GM19397 (cell line): ENCODE results near the gene FAM118A.
"Not testable (repeated sequence)": the region's sequence is repeated elsewhere in the genome, so short reads cannot be mapped to it uniquely, and the experiment has no call there.

Experiments
- ATAC-seq: cut with Tn5 transposase; IDR thresholded peaks from one replicate; pipeline ENCODE4 v1.9.1; 2021; ENCODE audit warnings: mild to moderate bottlenecking, moderate library complexity; ENCODE audit not compliant: unreplicated experiment

The FAM118A gene

DNA sequence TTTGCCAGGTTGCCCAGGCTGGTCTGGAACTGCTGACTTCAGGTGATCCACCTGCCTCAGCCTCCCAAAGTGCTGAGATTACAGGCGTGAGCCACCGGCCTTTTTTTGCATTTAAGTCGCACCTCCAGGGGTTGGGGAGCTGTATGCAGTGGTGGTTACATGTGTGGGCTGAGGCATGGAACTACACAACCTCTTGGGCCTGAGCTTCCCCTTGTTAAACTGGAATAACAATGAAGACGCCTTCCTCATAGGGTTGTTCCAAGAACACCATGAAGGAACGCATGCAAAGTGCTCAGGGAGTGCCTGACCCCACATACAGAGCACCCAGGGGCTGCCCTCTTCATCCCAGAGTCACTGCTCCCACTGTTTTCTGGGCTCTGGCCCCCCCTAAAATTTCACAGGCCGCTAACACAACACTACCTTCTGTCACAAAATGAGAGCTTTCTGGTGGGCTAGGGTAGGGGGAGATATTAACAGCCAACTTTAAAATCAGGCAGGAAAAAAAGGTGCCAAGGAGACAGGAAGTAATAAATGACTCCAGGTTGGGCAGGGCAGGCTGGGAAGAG, 1.3 kb upstream of the FAM118A start:
- no peak for ATAC-seq

DNA sequence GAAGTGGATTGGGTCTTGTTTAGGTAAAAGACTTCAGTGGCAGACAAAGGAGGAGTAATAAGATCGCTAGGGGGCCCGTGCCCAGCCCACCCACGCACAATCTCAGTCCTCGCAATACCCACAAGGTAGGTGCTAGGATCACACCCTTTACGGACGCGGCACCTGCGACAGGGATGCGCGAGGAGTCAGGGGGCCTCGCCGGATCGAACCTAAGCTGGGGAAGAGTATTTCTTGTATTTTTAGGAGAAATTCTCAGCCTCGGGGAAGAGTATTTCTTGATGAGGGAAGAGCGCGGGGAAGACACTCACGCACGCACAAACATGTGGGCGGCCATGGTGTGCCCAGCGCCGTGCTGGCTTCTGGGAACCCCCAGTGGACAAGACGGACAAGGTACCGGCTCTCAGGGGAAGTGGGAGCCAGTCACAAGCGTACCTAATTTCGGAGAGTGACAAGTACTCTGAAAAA, 745 bp upstream of the FAM118A start:
- no peak for ATAC-seq

DNA sequence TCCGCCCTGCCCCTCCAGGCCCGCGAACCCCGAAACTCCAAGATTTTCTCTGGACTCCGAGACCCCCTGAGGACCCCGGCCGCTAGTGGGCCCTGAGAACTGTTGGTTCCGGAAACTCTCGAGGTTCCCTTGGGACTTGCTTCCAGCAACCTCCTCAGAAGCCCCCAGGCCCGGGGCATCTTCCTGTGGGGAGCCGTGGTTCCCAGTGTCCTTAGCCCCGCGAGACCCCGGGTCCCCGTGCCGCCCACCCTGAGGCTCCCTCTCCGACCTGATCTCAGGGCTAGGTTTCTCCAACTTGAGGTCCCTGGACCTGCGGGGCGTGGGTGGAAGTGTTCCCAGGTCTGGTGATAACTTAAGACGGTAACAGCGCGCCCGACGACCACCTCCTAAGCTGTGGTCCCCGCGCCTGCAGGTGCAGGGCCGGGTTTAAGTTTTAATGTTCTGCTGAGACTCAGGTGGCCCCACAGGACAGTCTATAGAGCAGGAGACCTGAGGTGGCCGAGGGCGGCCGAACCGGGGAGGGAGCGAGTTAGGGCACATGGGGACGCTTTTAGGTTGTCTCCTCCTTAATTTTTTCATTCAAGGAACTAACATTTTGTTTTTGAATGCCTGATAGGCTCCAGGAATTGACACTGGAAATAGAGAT, 720 bp downstream of the FAM118A start:
- ATAC-seq, result no peak

- no peak for ATAC-seq
These were observed 1.3 kb downstream of the FAM118A start for GRCh38 chr22:45310977-45311531.

DNA sequence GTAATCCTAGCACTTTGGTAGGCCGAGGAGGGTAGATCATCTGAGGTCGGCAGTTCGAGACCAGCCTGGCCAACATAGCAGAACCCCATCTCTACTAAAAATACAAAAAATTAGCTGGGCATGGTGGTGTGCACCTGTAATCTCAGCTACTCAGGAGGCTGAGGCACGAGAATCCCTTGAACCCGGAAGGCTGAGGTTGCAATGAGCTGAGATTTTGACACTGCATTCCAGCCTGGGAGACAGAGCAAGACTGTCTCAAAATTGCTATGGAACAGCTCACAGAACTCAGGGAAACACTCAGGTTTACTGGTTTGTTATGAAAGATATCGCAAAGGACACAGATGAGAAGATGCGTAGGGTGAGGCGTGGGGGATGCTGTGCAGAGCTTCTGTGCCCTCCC, 2.7 kb downstream of the FAM118A start:
- no peak for ATAC-seq

- ATAC-seq, result no peak
These were observed 3.1 kb downstream of the FAM118A start for GRCh38 chr22:45312856-45313255.

DNA sequence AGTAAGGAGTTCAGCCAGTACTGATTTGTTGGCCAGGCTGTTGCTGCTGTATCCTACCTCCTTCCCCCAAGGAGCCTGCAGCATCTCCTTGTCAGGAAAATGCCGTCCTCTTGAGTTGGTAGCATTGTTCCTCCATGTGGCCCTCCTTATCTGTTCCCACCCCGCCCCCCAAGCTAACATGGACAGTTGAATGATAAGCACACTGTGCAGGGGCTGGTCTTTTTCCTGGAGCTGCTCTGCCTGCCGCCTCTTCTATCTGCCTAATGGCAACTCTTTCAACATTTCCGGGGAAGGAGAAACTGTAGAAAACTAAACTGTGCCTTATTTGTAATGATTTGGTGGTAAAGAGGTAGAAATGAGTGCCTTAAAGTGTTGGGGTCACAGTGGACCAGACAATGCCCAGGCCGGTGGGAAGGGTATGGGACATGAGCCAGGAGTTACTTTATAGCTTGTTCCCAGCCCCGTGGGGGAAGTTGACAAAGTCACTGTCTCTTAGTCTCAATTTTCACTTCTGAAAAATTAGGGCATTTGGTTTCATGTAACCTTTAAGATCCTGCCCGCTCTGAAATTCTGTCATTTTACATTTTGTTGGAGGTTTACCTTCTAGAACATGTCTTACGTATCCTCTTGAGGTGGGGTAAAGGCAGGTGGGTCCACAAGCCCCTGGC, 4.5 kb downstream of the FAM118A start:
- ATAC-seq, result no peak

DNA sequence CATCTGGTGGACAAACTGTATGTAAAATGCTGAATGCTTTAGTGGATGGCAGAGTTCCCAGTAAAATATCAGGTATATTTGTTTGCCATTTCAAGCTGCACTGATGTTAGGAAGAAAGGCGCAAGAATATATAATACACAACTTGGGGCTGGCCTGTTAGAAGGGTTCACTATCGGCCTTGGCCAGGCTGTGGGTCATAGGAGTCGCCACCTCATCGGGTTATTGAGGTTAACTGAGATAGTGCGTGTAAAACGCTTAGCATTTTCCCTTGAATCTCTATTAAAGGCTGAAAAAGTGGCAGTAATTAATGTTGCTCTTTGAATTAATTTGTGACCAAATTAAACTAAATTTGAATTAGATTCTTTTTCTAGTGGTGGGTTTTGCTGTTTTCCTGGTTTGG, 5.1 kb downstream of the FAM118A start:
- no peak for ATAC-seq

DNA sequence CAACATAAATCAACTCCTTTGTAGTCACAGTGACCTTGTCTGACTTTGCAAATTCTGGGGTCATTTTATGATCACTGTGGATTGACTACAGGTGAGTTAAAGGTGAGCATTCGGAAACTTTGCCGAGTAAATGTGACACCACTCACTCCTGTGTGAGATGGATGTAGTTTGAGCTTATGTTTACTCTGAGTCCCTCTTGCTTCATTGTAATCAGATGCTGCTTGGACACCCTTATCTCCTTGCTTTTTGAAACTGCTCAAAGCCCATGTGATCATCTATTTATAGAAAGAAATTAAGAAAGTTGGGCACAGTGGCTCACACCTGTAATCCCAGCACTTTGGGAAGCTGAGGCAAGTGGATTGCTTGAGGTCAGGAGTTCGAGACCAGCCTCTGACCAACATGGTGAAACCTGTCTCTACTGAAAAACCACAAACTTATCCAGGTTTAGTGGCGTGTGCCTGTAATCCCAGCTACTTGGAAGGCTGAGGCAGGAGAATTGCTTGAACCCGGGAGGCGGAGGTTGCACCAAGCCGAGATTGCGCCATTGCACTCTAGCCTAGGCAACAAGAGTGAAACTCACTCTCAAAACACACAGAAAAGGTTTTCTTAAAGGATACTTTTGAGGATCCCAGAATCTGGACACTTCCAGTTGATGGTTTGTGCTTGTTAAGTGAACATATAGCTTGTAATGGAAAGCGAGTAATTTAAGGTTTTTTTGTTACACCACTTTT, 7.2 kb downstream of the FAM118A start:
- ATAC-seq, result no peak

DNA sequence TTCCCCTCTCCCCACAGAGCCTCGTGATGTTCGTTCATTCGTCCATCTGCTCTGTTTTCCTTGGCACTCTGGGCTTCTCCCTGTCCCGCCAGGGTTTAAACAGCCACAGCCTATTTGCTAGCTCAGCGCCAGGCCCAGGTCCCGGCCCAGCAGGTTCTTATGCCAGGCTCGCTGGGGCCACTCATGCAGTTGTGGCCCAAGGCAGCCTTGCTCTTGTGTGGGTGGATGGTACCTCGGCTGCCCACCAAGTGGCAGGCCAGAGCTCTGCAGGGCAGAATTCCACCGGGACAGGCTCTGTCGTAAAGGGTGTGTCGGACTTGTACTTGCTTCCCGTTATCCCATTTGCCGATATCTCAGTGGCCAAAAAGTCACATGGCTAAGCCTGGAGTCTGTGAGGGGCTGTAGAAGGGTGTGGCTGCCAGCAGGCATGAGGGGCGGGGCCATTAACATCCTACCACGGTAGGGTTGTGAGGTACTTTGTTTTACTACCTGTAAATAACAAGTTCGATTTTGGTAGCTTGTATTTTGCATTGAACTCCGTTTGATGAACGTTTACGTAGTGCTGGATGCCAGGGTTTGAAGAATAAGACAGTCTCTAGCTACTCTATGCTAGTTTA, 7.9 kb downstream of the FAM118A start:
- no peak for ATAC-seq

GRCh38 chr22:45318168-45318557, 8.4 kb downstream of the FAM118A start:
- ATAC-seq, result no peak

GRCh38 chr22:45318558-45319323, 9.0 kb downstream of the FAM118A start:
- ATAC-seq, result no peak

- ATAC-seq, result no peak
These were observed 9.6 kb downstream of the FAM118A start for GRCh38 chr22:45319324-45319685.

GRCh38 chr22:45320357-45320976, 10.7 kb downstream of the FAM118A start:
- no peak for ATAC-seq

DNA sequence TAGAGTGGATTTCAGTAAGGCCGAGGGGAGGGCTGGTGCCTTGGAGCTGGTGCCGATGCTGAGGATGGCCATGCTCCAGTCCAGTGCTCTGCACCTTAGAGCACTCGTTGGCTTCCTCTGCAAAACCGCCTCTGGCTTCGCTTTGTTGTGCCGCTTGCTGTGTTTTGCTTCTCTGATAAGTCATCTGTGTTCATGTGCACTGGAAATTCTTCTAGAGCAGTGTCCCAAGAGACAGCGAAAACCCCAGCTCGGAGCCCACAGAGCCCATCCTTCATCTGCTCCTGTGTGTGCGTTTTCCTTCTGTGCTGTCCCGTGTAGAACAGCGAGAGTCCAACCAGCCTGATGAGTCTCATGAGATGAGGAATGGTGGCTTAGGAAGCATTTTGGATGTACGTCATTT, 12.1 kb downstream of the FAM118A start:
- no peak for ATAC-seq

DNA sequence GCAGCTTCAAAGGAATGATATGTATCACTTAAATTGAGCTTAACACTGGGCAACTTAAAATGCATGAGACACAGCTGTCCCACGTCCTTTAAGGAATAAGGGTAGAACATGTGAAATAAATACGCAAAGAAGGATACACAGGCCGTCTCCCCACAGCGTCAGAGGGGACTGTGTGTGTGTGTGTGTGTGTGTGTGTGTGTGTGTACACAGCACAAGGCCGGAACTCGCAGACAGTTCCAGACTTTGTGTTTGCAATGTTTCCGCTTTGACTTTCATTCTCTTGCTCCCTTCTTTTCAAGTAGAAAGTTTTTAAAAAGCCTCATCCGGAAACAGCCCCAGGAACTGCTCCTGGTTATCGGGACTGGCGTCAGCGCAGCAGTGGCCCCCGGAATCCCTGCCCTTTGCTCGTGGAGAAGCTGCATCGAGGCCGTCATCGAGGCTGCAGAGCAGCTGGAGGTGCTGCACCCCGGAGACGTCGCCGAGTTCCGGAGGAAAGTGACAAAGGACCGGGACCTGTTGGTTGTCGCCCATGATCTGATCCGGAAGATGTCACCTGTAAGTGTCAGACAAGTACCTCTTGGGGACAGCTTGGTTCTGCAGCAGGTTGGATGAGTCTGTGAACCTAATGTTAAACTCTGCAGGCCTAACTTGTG, 13.3 kb downstream of the FAM118A start:
- no peak for ATAC-seq

GRCh38 chr22:45323695-45324094, 14.0 kb downstream of the FAM118A start:
- ATAC-seq, result no peak

GRCh38 chr22:45324311-45324711, 14.6 kb downstream of the FAM118A start:
- ATAC-seq, result no peak

GRCh38 chr22:45328261-45328660, 18.5 kb downstream of the FAM118A start:
- ATAC-seq, result not testable (repeated sequence)
